CD14-positive monocyte (primary cell): Measurements from ENCODE around the gene GTF2H4. TPM values are rescaled to one million over a fixed set of nuclear protein-coding genes. Genes with fewer than 3 reads are reported as not detected.
"Not testable (repeated sequence)": the region's sequence is repeated elsewhere in the genome, so short reads cannot be mapped to it uniquely, and the experiment has no call there.

Experiments used
- DNase-seq, 3 donors: peaks; one replicate each; pipeline ENCODE4 v3.0.0-alpha.2; 2011 to 2022
- H2AFZ ChIP-seq: 2 replicates; pipeline ENCODE4 v1.6.0; 2012; ENCODE audit warnings: mild to moderate bottlenecking, low read depth, low read length, inconsistent platforms; ENCODE audit not compliant: insufficient read depth, poor library complexity, severe bottlenecking
- H3K27ac ChIP-seq, 2 donors: 1 replicate in 1 of 2; 2 replicates in 1 of 2; pipeline ENCODE4 v1.5.1; 2012 to 2013; ENCODE audit warnings: low read length in 2 of 2, control low read depth in 1 of 2, inconsistent platforms in 1 of 2, low read depth in 1 of 2, mild to moderate bottlenecking in 1 of 2
- H3K27me3 ChIP-seq, 2 donors: one replicate each; pipeline versions ENCODE4 v1.6.0 to v1.6.1; 2011 to 2013; ENCODE audit warnings: low read length in 2 of 2; ENCODE audit not compliant: control insufficient read depth in 2 of 2, insufficient read depth in 2 of 2
- H3K36me3 ChIP-seq, 2 donors: replicated peaks in 1 of 2; 1 replicate in 1 of 2; 2 replicates in 1 of 2; pipeline versions ENCODE4 v1.5.1 to v1.6.1; 2012 to 2013; ENCODE audit warnings: low read length in 2 of 2, control low read depth in 1 of 2, inconsistent platforms in 1 of 2, mild to moderate bottlenecking in 1 of 2; ENCODE audit not compliant: insufficient read depth in 2 of 2, control insufficient read depth in 1 of 2
- H3K4me1 ChIP-seq, 2 donors: 1 replicate in 1 of 2; 2 replicates in 1 of 2; pipeline versions ENCODE4 v1.5.1 to v1.6.1; 2012 to 2013; ENCODE audit warnings: low read length in 2 of 2, control low read depth in 1 of 2, inconsistent platforms in 1 of 2, mild to moderate bottlenecking in 1 of 2, moderate library complexity in 1 of 2; ENCODE audit not compliant: insufficient read depth in 2 of 2, control insufficient read depth in 1 of 2
- H3K4me2 ChIP-seq: replicated peaks from 2 replicates; pipeline ENCODE3; 2012; ENCODE audit warnings: low read length, moderate library complexity, mild to moderate bottlenecking; ENCODE audit not compliant: poor library complexity, severe bottlenecking; ENCODE audit errors: extremely low read depth
- H3K4me3 ChIP-seq, 3 experiments: fragments of 200-600 bp in 1 of 3; sonication (generic) in 1 of 3; replicated peaks in 1 of 3; 1 replicate in 2 of 3; 2 replicates in 1 of 3; pipeline ENCODE4 v1.5.1; 2011 to 2013; ENCODE audit warnings: low read length in 3 of 3, mild to moderate bottlenecking in 3 of 3, control low read depth in 2 of 3, low read depth in 2 of 3, inconsistent platforms in 1 of 3, moderate library complexity in 1 of 3
- H3K79me2 ChIP-seq: 2 replicates; pipeline ENCODE4 v1.6.0; 2012; ENCODE audit warnings: mild to moderate bottlenecking, control low read depth, inconsistent platforms, low read length, moderate library complexity; ENCODE audit not compliant: insufficient read depth
- H3K9ac ChIP-seq: 2 replicates; pipeline ENCODE4 v1.6.0; 2017; ENCODE audit warnings: low read length, mild to moderate bottlenecking; ENCODE audit not compliant: insufficient read depth, poor library complexity, severe bottlenecking
- H3K9me3 ChIP-seq, 2 donors: replicated peaks in 1 of 2; 1 replicate in 1 of 2; 2 replicates in 1 of 2; pipeline versions ENCODE4 v1.5.1 to v1.6.1; 2012 to 2013; ENCODE audit warnings: low read length in 2 of 2, control low read depth in 1 of 2; ENCODE audit not compliant: control insufficient read depth in 1 of 2, insufficient read depth in 1 of 2
- H4K20me1 ChIP-seq: 2 replicates; pipeline ENCODE4 v1.6.0; 2012; ENCODE audit warnings: mild to moderate bottlenecking, low read length, control low read depth, moderate library complexity; ENCODE audit not compliant: insufficient read depth
- H3K27ac Mint-ChIP-seq, 7 donors: one replicate each; pipeline ENCODE4 v1.8.0; 2020; ENCODE audit warnings: mild to moderate bottlenecking in 7 of 7, mixed read lengths in 7 of 7, moderate library complexity in 6 of 7, inconsistent platforms in 2 of 7
- H3K27me3 Mint-ChIP-seq, 3 donors: one replicate each; pipeline ENCODE4 v1.8.0; 2021 to 2022; ENCODE audit warnings: low read depth in 3 of 3, mild to moderate bottlenecking in 3 of 3, mixed read lengths in 3 of 3, moderate library complexity in 3 of 3, inconsistent platforms in 1 of 3
- H3K36me3 Mint-ChIP-seq, 2 donors: one replicate each; pipeline ENCODE4 v1.8.0; 2020; ENCODE audit warnings: mixed read lengths in 2 of 2, inconsistent platforms in 1 of 2, mild to moderate bottlenecking in 1 of 2
- H3K4me1 Mint-ChIP-seq: one replicate; pipeline ENCODE4 v1.8.0; 2020; ENCODE audit warnings: mild to moderate bottlenecking, mixed read lengths
- H3K4me3 Mint-ChIP-seq, 2 donors: one replicate each; pipeline ENCODE4 v1.8.0; 2020; ENCODE audit warnings: mild to moderate bottlenecking in 2 of 2, mixed read lengths in 2 of 2, moderate library complexity in 1 of 2
- H3K9me3 Mint-ChIP-seq, 7 donors: one replicate each; pipeline ENCODE4 v1.8.0; 2020 to 2022; ENCODE audit warnings: mixed read lengths in 7 of 7, mild to moderate bottlenecking in 6 of 7, moderate library complexity in 6 of 7, inconsistent platforms in 2 of 7
- CTCF ChIP-seq: fragments of 200-600 bp; IDR thresholded peaks from one replicate; pipeline ENCODE4 v1.8.0; 2022; ENCODE audit warnings: antibody characterized with exemption, mild to moderate bottlenecking
- WGBS: methylation state at CpG from one replicate; pipeline ENCODE4 v1.1.5; 2013; ENCODE audit warnings: missing lambda C conversion rate; ENCODE audit not compliant: insufficient coverage; 5-methylcytosine and 5-hydroxymethylcytosine counted together
- intact Hi-C, 2 donors: fragments of 100-400 bp; cut with micrococcal nuclease; formaldehyde crosslinking; loops; one replicate each; pipeline versions ENCODE4 v1.15.0 to v1.15.1; 2023
- polyA minus RNA-seq: library from RNA; depleted of rRNA, polyadenylated mRNA; stranded (reverse); fragments of >200 nt; gene quantifications from 2 replicates; pipeline ENCODE4 v1.2.3, GENCODE V29; 2012
- polyA plus RNA-seq, 3 donors: library from polyadenylated mRNA; depleted of rRNA in 1 of 3; unstranded in 2 of 3; stranded (reverse) in 1 of 3; fragments of 300-500 nt in 2 of 3; fragments of >200 nt in 1 of 3; fragmentation: Illumina TruSeq in 2 of 3; gene quantifications; 1 replicate in 2 of 3; 2 replicates in 1 of 3; pipeline ENCODE4 v1.2.3, GENCODE V29; 2012 to 2021
- total RNA-seq, 12 experiments: library from RNA in 1 of 12; stranded (reverse) in 1 of 12; fragments of 120-200 nt in 1 of 12; gene quantifications; one replicate each; pipeline ENCODE4 v1.2.4 and lab custom pipeline; 2013 to 2026; ENCODE audit warnings: mixed read lengths in 6 of 12, inconsistent platforms in 1 of 12

Gene GTF2H4
- total RNA-seq (2013), result 7.2 TPM
- polyA plus RNA-seq, result 10 to 100 TPM in 1 of 3 donors, 1 to 10 TPM in 2; 3.6 to 14.5 (median 6.0) TPM
- 4.2 and 5.2 TPM in 2 replicates for polyA minus RNA-seq
- total RNA-seq (lab: John Stamatoyannopoulos, UW), result 0 to 0.33 (median 0) reads per million in 11 experiments

GRCh38 chr6:30907758-30908591 lies at the start of gene GTF2H4:
Gene GTF2H4 (plus strand): TSS chr6:30908207.
- TF ChIP-seq CTCF, result no peak
- peaks cover 14% of the 10 kb centered on the region for H3K79me2 ChIP-seq
- H3K4me3 ChIP-seq, result peak within 1 kb of the TSS; percentile 68 to 100 (median 79)
- H3K36me3 Mint-ChIP-seq, result peaks cover 24 to 28% of the 10 kb centered on the region in 2 donors
- H3K27ac Mint-ChIP-seq, result peak within 1 kb of the TSS; percentile 55 to 92 (median 85)
- H3K9me3 ChIP-seq, result no peaks in the 10 kb centered on the region
- H3K4me1 ChIP-seq, result peaks cover 12 to 14% of the 10 kb centered on the region in 2 donors
- peaks cover 19 to 35% of the 10 kb centered on the region in 2 donors for H3K36me3 ChIP-seq
- H2AFZ ChIP-seq, result peak within 1 kb of the TSS; percentile 93
- peaks cover 0 to 3% (median 0%) of the 10 kb centered on the region in 3 donors for H3K27me3 Mint-ChIP-seq
- no peaks in the 10 kb centered on the region for H3K9me3 Mint-ChIP-seq
- intact Hi-C loops, result no loop called here
- H3K4me2 ChIP-seq, result peak within 1 kb of the TSS; percentile 90
- no peaks in the 10 kb centered on the region for H3K27me3 ChIP-seq
- H3K4me3 Mint-ChIP-seq, result peak within 1 kb of the TSS; percentile 99
- no peaks in the 10 kb centered on the region for H4K20me1 ChIP-seq
- DNase-seq, result peak; percentile 92 to 97 (median 94)
- peak within 1 kb of the TSS in 1 of 2 donors; percentile 67 for H3K27ac ChIP-seq
- H3K4me1 Mint-ChIP-seq, result peaks cover 17% of the 10 kb centered on the region
- under 1% methylated on average over 45 of the region's 49 CpGs for WGBS
- peak within 1 kb of the TSS; percentile 61 for H3K9ac ChIP-seq

DNA sequence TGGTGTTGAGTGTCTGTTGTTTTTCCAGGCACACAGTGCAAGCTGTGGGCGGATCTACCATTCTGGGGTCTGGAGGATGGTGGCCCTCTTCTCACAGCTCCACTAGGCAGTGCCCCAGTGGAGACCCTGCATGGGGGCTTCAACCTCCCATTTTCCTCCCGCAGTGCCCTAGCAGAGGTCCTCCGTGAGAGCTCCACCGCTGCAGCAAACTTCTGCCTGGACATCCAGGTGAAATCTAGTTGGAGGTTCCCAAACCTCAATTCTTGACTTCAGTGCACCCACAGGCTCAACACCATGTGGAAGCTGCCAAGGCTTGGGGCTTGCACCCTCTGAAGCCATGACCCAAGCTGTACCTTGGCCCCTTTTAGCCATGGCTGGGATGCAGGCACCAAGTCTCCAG lies 48.3 kb upstream of the GTF2H4 start:
- H3K4me3 Mint-ChIP-seq, H3K4me3 ChIP-seq, H4K20me1 ChIP-seq, H3K4me2 ChIP-seq, DNase-seq, intact Hi-C loops, H3K36me3 ChIP-seq, H3K4me1 ChIP-seq, H3K79me2 ChIP-seq, H3K27ac ChIP-seq, H2AFZ ChIP-seq, H3K27me3 ChIP-seq, H3K27ac Mint-ChIP-seq, H3K4me1 Mint-ChIP-seq, H3K36me3 Mint-ChIP-seq, H3K9ac ChIP-seq: not testable (repeated sequence)
- Mint-ChIP-seq H3K9me3 (peaks cover 10 to 23% (median 21%) of the 10 kb centered on the region in 7 donors), H3K27me3 (peaks cover 12 to 14% (median 14%) of the 10 kb centered on the region in 3 donors)
- H3K9me3 ChIP-seq, result peaks cover 5 to 18% of the 10 kb centered on the region in 2 donors
- 100% methylated on average over 3 of the region's 4 CpGs for WGBS
